SK-N-SH (cell line): ENCODE measurements around the gene TMEM9. TPM values are rescaled to one million over a fixed set of nuclear protein-coding genes. Genes with fewer than 3 reads are reported as not detected.

Source experiments
- CTCF ChIA-PET: fragments of 300-600, 350-600 bp; formaldehyde crosslinking; extraction: SDS; loops from one replicate; lab custom pipeline; 2021; lab: Yijun Ruan, JAX
- POLR2A ChIA-PET: fragments of 350-600 bp; sonication (Branson Sonifier 250); formaldehyde crosslinking; extraction: SDS; loops from one replicate; lab custom pipeline; 2020; ENCODE audit warnings: antibody characterized with exemption, inconsistent platforms; lab: Yijun Ruan, JAX
- DNase-seq: peaks from one replicate; pipeline ENCODE4 v3.0.0; 2012
- H2AFZ ChIP-seq: fragments of 200-600 bp; sonication (generic); 2 replicates; pipeline ENCODE4 v1.8.1; 2016; ENCODE audit warnings: antibody characterized with exemption, mild to moderate bottlenecking, low read depth
- H3F3A ChIP-seq: fragments of 200-600 bp; sonication (generic); replicated peaks from 2 replicates; pipeline ENCODE3; 2016; ENCODE audit warnings: antibody characterized with exemption, mild to moderate bottlenecking; ENCODE audit not compliant: insufficient read depth
- H3K27ac ChIP-seq, 2 experiments: fragments of 200-500 bp in 1 of 2; fragments of 200-600 bp in 1 of 2; sonication (Bioruptor generic) in 1 of 2; sonication (generic), shearing (Covaris generic) in 1 of 2; 2 replicates each; pipeline versions ENCODE4 v1.5.1 to v1.6.1; 2014 to 2016; ENCODE audit warnings: low read depth in 2 of 2, inconsistent platforms in 1 of 2, low read length in 1 of 2, mild to moderate bottlenecking in 1 of 2, mixed read lengths in 1 of 2
- H3K27me3 ChIP-seq: fragments of 200-600 bp; sonication (generic), shearing (Covaris generic); 2 replicates; pipeline ENCODE4 v1.6.1; 2016; ENCODE audit warnings: mixed run types; ENCODE audit not compliant: insufficient read depth
- H3K36me3 ChIP-seq, 2 experiments: fragments of 200-500 bp in 1 of 2; fragments of 200-600 bp in 1 of 2; sonication (Bioruptor generic) in 1 of 2; sonication (generic) in 1 of 2; replicated peaks in 1 of 2; 2 replicates each; pipeline versions ENCODE3 to v1.5.1; 2014 to 2016; ENCODE audit warnings: low read length in 1 of 2, mild to moderate bottlenecking in 1 of 2; ENCODE audit not compliant: insufficient read depth in 2 of 2, control insufficient read depth in 1 of 2
- H3K4me1 ChIP-seq, 2 experiments: fragments of 200-500 bp in 1 of 2; fragments of 200-600 bp in 1 of 2; sonication (Bioruptor generic) in 1 of 2; sonication (generic), shearing (Covaris generic) in 1 of 2; 2 replicates each; pipeline versions ENCODE4 v1.5.1 to v1.6.1; 2014 to 2016; ENCODE audit warnings: low read depth in 1 of 2, low read length in 1 of 2, mixed run types in 1 of 2; ENCODE audit not compliant: insufficient read depth in 2 of 2, control insufficient read depth in 1 of 2
- H3K4me2 ChIP-seq: fragments of 200-600 bp; sonication (generic), shearing (Covaris generic); 2 replicates; pipeline ENCODE4 v1.6.1; 2017; ENCODE audit warnings: mixed run types
- H3K4me3 ChIP-seq, 2 experiments: fragments of 200-500 bp in 1 of 2; fragments of 200-600 bp in 1 of 2; sonication (Bioruptor generic) in 1 of 2; sonication (generic), shearing (Covaris generic) in 1 of 2; 2 replicates each; pipeline versions ENCODE4 v1.5.1 to v1.8.1; 2014 to 2016; ENCODE audit warnings: low read depth in 2 of 2, inconsistent platforms in 1 of 2, low read length in 1 of 2, mild to moderate bottlenecking in 1 of 2, mixed read lengths in 1 of 2, moderate library complexity in 1 of 2
- H3K79me2 ChIP-seq: fragments of 200-600 bp; sonication (generic); 2 replicates; pipeline ENCODE4 v1.8.1; 2017; ENCODE audit warnings: mild to moderate bottlenecking; ENCODE audit not compliant: insufficient read depth
- H3K9ac ChIP-seq: fragments of 200-600 bp; sonication (generic); 2 replicates; pipeline ENCODE4 v1.6.1; 2017; ENCODE audit warnings: mixed run types
- H3K9me2 ChIP-seq: fragments of 200-600 bp; sonication (generic); 2 replicates; pipeline ENCODE4 v1.6.1; 2017; ENCODE audit warnings: mixed run types
- H3K9me3 ChIP-seq: fragments of 200-600 bp; sonication (generic); 2 replicates; pipeline ENCODE4 v1.6.1; 2017; ENCODE audit warnings: mixed run types, mild to moderate bottlenecking, moderate library complexity
- H4K20me1 ChIP-seq: fragments of 200-600 bp; sonication (generic); 2 replicates; pipeline ENCODE4 v1.6.1; 2017; ENCODE audit warnings: mild to moderate bottlenecking, mixed run types; ENCODE audit not compliant: insufficient read depth
- CTCF ChIP-seq: fragments of 200-600 bp; sonication (generic); IDR thresholded peaks from 2 replicates; pipeline ENCODE4 v1.6.1; 2017; ENCODE audit warnings: antibody characterized with exemption, mild to moderate bottlenecking, moderate library complexity
- ELF1 ChIP-seq: IDR thresholded peaks from 2 replicates; pipeline ENCODE4 v1.4.0; 2012
- FOSL2 ChIP-seq: IDR thresholded peaks from 2 replicates; pipeline ENCODE4 v1.4.0; 2012; ENCODE audit warnings: low read depth, mild to moderate bottlenecking, moderate library complexity, borderline replicate concordance
- FOXJ3 ChIP-seq: sonication (generic); formaldehyde crosslinking; IDR thresholded peaks from 2 replicates; pipeline ENCODE4 v1.5.1; 2020; ENCODE audit warnings: mild to moderate bottlenecking, missing genetic modification reagents
- FOXM1 ChIP-seq: IDR thresholded peaks from 2 replicates; pipeline ENCODE4 v1.4.0; 2012; ENCODE audit warnings: low read depth, mild to moderate bottlenecking
- JUND ChIP-seq: IDR thresholded peaks from 2 replicates; pipeline ENCODE4 v1.4.0; 2012
- MAX ChIP-seq: IDR thresholded peaks from 2 replicates; pipeline ENCODE4 v1.4.0; 2012; ENCODE audit warnings: low read depth
- MEF2A ChIP-seq: IDR thresholded peaks from 2 replicates; pipeline ENCODE4 v1.4.0; 2012; ENCODE audit warnings: low read depth, borderline replicate concordance
- MXI1 ChIP-seq: IDR thresholded peaks from 2 replicates; pipeline ENCODE4 v1.6.1; 2012; ENCODE audit warnings: mild to moderate bottlenecking, low read depth, low read length, improper control_type of control experiment
- PBX3 ChIP-seq: IDR thresholded peaks from 2 replicates; pipeline ENCODE4; 2012
- POLR2AphosphoS5 ChIP-seq: IDR thresholded peaks from 2 replicates; pipeline ENCODE4 v1.6.1; 2012; ENCODE audit warnings: low read depth, low read length
- RAD21 ChIP-seq: IDR thresholded peaks from 2 replicates; pipeline ENCODE4 v1.6.1; 2012; ENCODE audit warnings: mild to moderate bottlenecking, low read length
- REST ChIP-seq: IDR thresholded peaks from 2 replicates; pipeline ENCODE4 v1.6.1; 2012; ENCODE audit warnings: mild to moderate bottlenecking, low read depth, low read length, moderate library complexity
- RFX5 ChIP-seq: IDR thresholded peaks from 2 replicates; pipeline ENCODE4 v1.6.1; 2012; ENCODE audit warnings: mild to moderate bottlenecking, improper control_type of control experiment, low read length
- RXRA ChIP-seq: IDR thresholded peaks from 2 replicates; pipeline ENCODE4 v1.4.0; 2012; ENCODE audit warnings: low read depth, mild to moderate bottlenecking, borderline replicate concordance
- TEAD4 ChIP-seq: IDR thresholded peaks from 2 replicates; pipeline ENCODE4 v1.4.0; 2012; ENCODE audit warnings: mild to moderate bottlenecking, borderline replicate concordance; ENCODE audit not compliant: insufficient read depth
- WGBS: methylation state at CpG from one replicate; pipeline ENCODE4 v1.1.6; 2017; ENCODE audit warnings: low lambda C conversion rate; 5-methylcytosine and 5-hydroxymethylcytosine counted together
- polyA plus RNA-seq, 3 experiments: library from polyadenylated mRNA; depleted of rRNA; stranded (reverse); fragments of >200 nt; gene quantifications; 2 replicates each; pipeline ENCODE4 v1.2.3, GENCODE V29; 2012
- TF ChIP-seq, protein P1 (sequence below): fragments of 150-350 bp; IDR thresholded peaks from 2 replicates; pipeline ENCODE4 v1.6.1; 2016; ENCODE audit warnings: mild to moderate bottlenecking, low read depth, low read length
- TF ChIP-seq, protein P2 (sequence below): fragments of 150-350 bp; IDR thresholded peaks from 2 replicates; pipeline ENCODE4 v1.6.1; 2017; ENCODE audit warnings: antibody characterized with exemption, low read length, low read depth, borderline replicate concordance

The TMEM9 gene
- polyA plus RNA-seq, 1 of the 3 experiments (the other 2 are of a cell fraction): 126 TPM

DNA sequence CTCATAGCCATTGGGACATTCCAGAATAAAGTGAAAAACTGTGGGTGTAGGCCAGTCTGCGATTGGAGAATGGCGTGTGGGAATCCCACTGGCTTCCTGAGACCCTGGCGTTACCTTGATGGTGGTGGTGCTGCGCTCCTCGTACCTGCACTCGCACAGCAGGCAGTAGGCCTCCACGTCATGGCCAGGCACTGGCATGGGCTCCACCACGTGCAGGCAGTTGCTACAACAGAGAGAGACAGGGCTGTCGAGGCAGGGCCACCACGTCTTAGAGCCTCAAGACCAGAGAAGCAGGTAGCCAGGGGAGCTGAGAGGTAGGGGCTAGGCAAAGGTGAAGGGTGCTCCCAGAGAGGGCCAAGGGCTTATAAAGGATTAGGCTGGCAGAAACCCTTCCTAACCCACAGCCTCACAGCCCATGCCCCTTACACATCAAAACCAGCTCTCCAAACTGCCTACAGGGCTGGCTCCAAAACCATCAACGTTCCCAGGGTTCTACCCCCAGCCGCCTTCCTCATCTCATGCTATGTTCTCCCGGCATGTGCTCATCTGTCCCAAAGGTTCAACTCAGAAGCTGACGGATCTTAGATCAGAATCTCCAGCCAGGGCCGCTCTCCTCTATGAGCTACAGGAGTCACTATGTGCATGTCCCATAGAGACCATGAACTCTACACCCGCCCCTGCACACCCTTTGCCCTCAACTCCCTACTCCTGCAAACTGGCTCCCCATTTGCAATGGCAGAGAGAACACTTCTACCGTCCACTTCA, 7.5 kb downstream of the TMEM9 start:
- WGBS: 91% methylated on average over 16 of the region's 17 CpGs

More for the DNA sequence above, 7.5 kb downstream of the TMEM9 start:
- Histone ChIP-seq H3K79me2 (no peaks in the 10 kb centered on the region), H3K4me3 (no peak overlapping the region), H3K9me3 (no peaks in the 10 kb centered on the region), H3K27me3 (no peaks in the 10 kb centered on the region), H3K36me3 (peaks cover 44 to 94% of the 10 kb centered on the region in 2 experiments), H3K9me2 (no peaks in the 10 kb centered on the region), H2AFZ (no peak overlapping the region), H3K27ac (no peak overlapping the region), H3K9ac (no peak overlapping the region)
- POLR2A ChIA-PET: no interaction called here
- DNase-seq: no peak
- CTCF ChIA-PET: interaction anchor here (0.9 to 4.6 kb wide), 5 partner anchors 24 to 154 kb away, joined by 3 to 26 read pairs (median 3); no protein-coding TSS in a partner anchor
- TF ChIP-seq POLR2AphosphoS5 (no peak), TEAD4 (no peak), CTCF (no peak), FOXM1 (no peak), RXRA (no peak), FOXJ3 (CRISPR knock-in tag) (no peak), RAD21 (no peak), MXI1 (no peak), RFX5 (no peak), REST (no peak), PBX3 (no peak), MAX (no peak), JUND (no peak), MEF2A (no peak), FOSL2 (no peak), ELF1 (no peak)
- TF ChIP-seq, protein P1, sequence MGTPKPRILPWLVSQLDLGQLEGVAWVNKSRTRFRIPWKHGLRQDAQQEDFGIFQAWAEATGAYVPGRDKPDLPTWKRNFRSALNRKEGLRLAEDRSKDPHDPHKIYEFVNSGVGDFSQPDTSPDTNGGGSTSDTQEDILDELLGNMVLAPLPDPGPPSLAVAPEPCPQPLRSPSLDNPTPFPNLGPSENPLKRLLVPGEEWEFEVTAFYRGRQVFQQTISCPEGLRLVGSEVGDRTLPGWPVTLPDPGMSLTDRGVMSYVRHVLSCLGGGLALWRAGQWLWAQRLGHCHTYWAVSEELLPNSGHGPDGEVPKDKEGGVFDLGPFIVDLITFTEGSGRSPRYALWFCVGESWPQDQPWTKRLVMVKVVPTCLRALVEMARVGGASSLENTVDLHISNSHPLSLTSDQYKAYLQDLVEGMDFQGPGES: no peak
- TF ChIP-seq, protein P2, sequence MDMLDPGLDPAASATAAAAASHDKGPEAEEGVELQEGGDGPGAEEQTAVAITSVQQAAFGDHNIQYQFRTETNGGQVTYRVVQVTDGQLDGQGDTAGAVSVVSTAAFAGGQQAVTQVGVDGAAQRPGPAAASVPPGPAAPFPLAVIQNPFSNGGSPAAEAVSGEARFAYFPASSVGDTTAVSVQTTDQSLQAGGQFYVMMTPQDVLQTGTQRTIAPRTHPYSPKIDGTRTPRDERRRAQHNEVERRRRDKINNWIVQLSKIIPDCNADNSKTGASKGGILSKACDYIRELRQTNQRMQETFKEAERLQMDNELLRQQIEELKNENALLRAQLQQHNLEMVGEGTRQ: no peak
- TF ChIP-seq, all 33 proteins: peak for 0
- no peak overlapping the region for H3K4me2 ChIP-seq
- H4K20me1 ChIP-seq: no peaks in the 10 kb centered on the region
- H3F3A ChIP-seq: no peaks in the 10 kb centered on the region
- H3K4me1 ChIP-seq: peaks cover 0 to 20% of the 10 kb centered on the region in 2 experiments; a peak in 1 of 4 replicates
